IMR-90 (cell line): ENCODE data around the gene PITPNC1. TPM values are rescaled to one million over a fixed set of nuclear protein-coding genes. Genes with fewer than 3 reads are reported as not detected.

ENCODE experiments used
- ATAC-seq: fragments of 200-7000 bp; cut with Tn5 transposase; 2 replicates; pipeline ENCODE4 v1.9.1; 2020; ENCODE audit warnings: low read depth, mild to moderate bottlenecking, moderate library complexity
- BruUV-seq: library from RNA; stranded (reverse); fragments of 400-500 nt; replicated peaks from 2 replicates; lab custom pipeline; 2021; lab: Mats Ljungman, UMichigan
- CTCF ChIA-PET: fragments of 300-600 bp; formaldehyde crosslinking; extraction: SDS; loops from one replicate; lab custom pipeline; 2021; ENCODE audit warnings: antibody characterized with exemption; lab: Yijun Ruan, JAX
- POLR2A ChIA-PET: fragments of 300-600 bp; sonication (Branson Sonifier 250); formaldehyde crosslinking; loops from one replicate; lab custom pipeline; 2022; ENCODE audit warnings: antibody characterized with exemption; ENCODE audit not compliant: unreplicated experiment; lab: Charles Lee
- DNase-seq: peaks from one replicate; pipeline ENCODE4 v3.0.0; 2013
- H2AFZ ChIP-seq: replicated peaks from 2 replicates; pipeline ENCODE3; 2013; ENCODE audit warnings: low read length, mild to moderate bottlenecking; ENCODE audit not compliant: poor library complexity
- H2AK5ac ChIP-seq: 2 replicates; pipeline ENCODE4 v1.6.1; 2013; ENCODE audit warnings: low read depth, low read length, inconsistent platforms
- H2AK9ac ChIP-seq: replicated peaks from 2 replicates; pipeline ENCODE3; 2013; ENCODE audit warnings: mild to moderate bottlenecking, low read depth, low read length, moderate library complexity; ENCODE audit not compliant: poor library complexity
- H2BK120ac ChIP-seq: 2 replicates; pipeline ENCODE4 v1.6.1; 2013; ENCODE audit warnings: low read depth, low read length, inconsistent platforms
- H2BK15ac ChIP-seq: 3 replicates; pipeline ENCODE4 v1.6.1; 2013; ENCODE audit warnings: low read depth, low read length, inconsistent platforms
- H2BK20ac ChIP-seq: 2 replicates; pipeline ENCODE4 v1.6.1; 2013; ENCODE audit warnings: low read depth, mild to moderate bottlenecking, inconsistent platforms, low read length, moderate library complexity
- H2BK5ac ChIP-seq: 2 replicates; pipeline ENCODE4 v1.6.1; 2013; ENCODE audit warnings: mild to moderate bottlenecking, low read depth, low read length, inconsistent platforms; ENCODE audit not compliant: poor library complexity, severe bottlenecking
- H3K14ac ChIP-seq: replicated peaks from 2 replicates; pipeline ENCODE4 v1.6.1; 2013; ENCODE audit warnings: low read depth, low read length, inconsistent platforms
- H3K18ac ChIP-seq: 2 replicates; pipeline ENCODE4 v1.6.1; 2013; ENCODE audit warnings: low read depth, low read length, control low read depth
- H3K23ac ChIP-seq: 2 replicates; pipeline ENCODE4 v1.6.1; 2013; ENCODE audit warnings: low read depth, low read length, inconsistent platforms
- H3K27ac ChIP-seq: 2 replicates; pipeline ENCODE4 v1.5.1; 2013; ENCODE audit warnings: mild to moderate bottlenecking, control low read depth, low read length; ENCODE audit not compliant: insufficient read depth
- H3K27me3 ChIP-seq: 2 replicates; pipeline ENCODE4 v1.6.1; 2013; ENCODE audit warnings: low read length; ENCODE audit not compliant: control insufficient read depth, insufficient read depth
- H3K36me3 ChIP-seq: 2 replicates; pipeline ENCODE4 v1.6.1; 2013; ENCODE audit warnings: low read length, mixed read lengths; ENCODE audit not compliant: control insufficient read depth, insufficient read depth
- H3K4ac ChIP-seq: 2 replicates; pipeline ENCODE4 v1.6.1; 2013; ENCODE audit warnings: low read depth, low read length, inconsistent platforms
- H3K4me1 ChIP-seq: 2 replicates; pipeline ENCODE4 v1.6.1; 2013; ENCODE audit warnings: low read length, mixed read lengths; ENCODE audit not compliant: control insufficient read depth, insufficient read depth
- H3K4me2 ChIP-seq: 2 replicates; pipeline ENCODE4 v1.6.1; 2013; ENCODE audit warnings: low read depth, mild to moderate bottlenecking, control low read depth, low read length, moderate library complexity
- H3K4me3 ChIP-seq: 2 replicates; pipeline ENCODE4 v1.5.1; 2013; ENCODE audit warnings: low read depth, mild to moderate bottlenecking, control low read depth, low read length, moderate library complexity; ENCODE audit not compliant: insufficient read depth
- H3K56ac ChIP-seq: 2 replicates; pipeline ENCODE4 v1.6.1; 2013; ENCODE audit warnings: low read length, inconsistent platforms; ENCODE audit not compliant: insufficient read depth; ENCODE audit errors: extremely low read depth
- H3K79me1 ChIP-seq, 2 experiments: 2 replicates each; pipeline ENCODE4 v1.6.1; 2013; ENCODE audit warnings: low read length in 2 of 2, inconsistent platforms in 1 of 2, low read depth in 1 of 2
- H3K9ac ChIP-seq: 2 replicates; pipeline ENCODE4 v1.6.1; 2013; ENCODE audit warnings: low read depth, low read length, control low read depth
- H3K9me1 ChIP-seq: 2 replicates; pipeline ENCODE4 v1.6.1; 2013; ENCODE audit warnings: low read length, inconsistent platforms; ENCODE audit not compliant: insufficient read depth
- H3K9me3 ChIP-seq: 2 replicates; pipeline ENCODE4 v1.6.1; 2013; ENCODE audit warnings: low read length; ENCODE audit not compliant: control insufficient read depth, insufficient read depth
- H4K20me1 ChIP-seq: 2 replicates; pipeline ENCODE4 v1.6.1; 2013; ENCODE audit warnings: low read length, inconsistent platforms; ENCODE audit not compliant: insufficient read depth
- H4K5ac ChIP-seq: 2 replicates; pipeline ENCODE4 v1.6.1; 2013; ENCODE audit warnings: mild to moderate bottlenecking, low read depth, low read length, control low read depth
- H4K8ac ChIP-seq, 2 experiments: 2 replicates each; pipeline ENCODE4 v1.6.1; 2013; ENCODE audit warnings: low read depth in 2 of 2, low read length in 2 of 2, control low read depth in 1 of 2, inconsistent platforms in 1 of 2
- H4K91ac ChIP-seq: 2 replicates; pipeline ENCODE4 v1.6.1; 2013; ENCODE audit warnings: low read depth, low read length, inconsistent platforms; ENCODE audit not compliant: insufficient read depth
- BHLHE40 ChIP-seq: fragments of 150-350 bp; IDR thresholded peaks from 2 replicates; pipeline ENCODE4 v1.6.1; 2016; ENCODE audit warnings: mild to moderate bottlenecking, low read depth, low read length
- CEBPB ChIP-seq: IDR thresholded peaks from 2 replicates; pipeline ENCODE4 v1.6.1; 2012; ENCODE audit warnings: low read depth, low read length, improper control_type of control experiment
- CHD1 ChIP-seq: IDR thresholded peaks from 2 replicates; pipeline ENCODE4 v1.6.1; 2012; ENCODE audit warnings: low read depth, low read length, improper control_type of control experiment
- FOS ChIP-seq: fragments of 150-350 bp; IDR thresholded peaks from 2 replicates; pipeline ENCODE4 v1.6.1; 2016; ENCODE audit warnings: low read depth, low read length
- MAFK ChIP-seq: IDR thresholded peaks from 2 replicates; pipeline ENCODE4 v1.6.1; 2012; ENCODE audit warnings: low read depth, low read length, improper control_type of control experiment
- MAZ ChIP-seq: IDR thresholded peaks from 2 replicates; pipeline ENCODE4 v1.6.1; 2012; ENCODE audit warnings: low read depth, mild to moderate bottlenecking, low read length, improper control_type of control experiment, moderate library complexity, borderline replicate concordance
- MXI1 ChIP-seq: IDR thresholded peaks from 2 replicates; pipeline ENCODE4 v1.6.1; 2012; ENCODE audit warnings: low read depth, mild to moderate bottlenecking, low read length, moderate library complexity, borderline replicate concordance
- NFE2L2 ChIP-seq: fragments of 150-350 bp; IDR thresholded peaks from 2 replicates; pipeline ENCODE4 v1.6.1; 2016; ENCODE audit warnings: low read depth, mild to moderate bottlenecking, low read length
- POLR2A ChIP-seq: IDR thresholded peaks from 2 replicates; pipeline ENCODE4 v1.6.1; 2012; ENCODE audit warnings: mild to moderate bottlenecking, low read depth, low read length
- RAD21 ChIP-seq: IDR thresholded peaks from 2 replicates; pipeline ENCODE4 v1.6.1; 2012; ENCODE audit warnings: low read length, improper control_type of control experiment
- RCOR1 ChIP-seq: IDR thresholded peaks from 2 replicates; pipeline ENCODE4 v1.6.1; 2012; ENCODE audit warnings: mild to moderate bottlenecking, low read length, improper control_type of control experiment; ENCODE audit not compliant: insufficient replicate concordance
- RFX5 ChIP-seq: IDR thresholded peaks from 2 replicates; pipeline ENCODE4 v1.8.0; 2012; ENCODE audit warnings: low read depth, mild to moderate bottlenecking, low read length, moderate library complexity
- SMC3 ChIP-seq: fragments of 150-350 bp; IDR thresholded peaks from 2 replicates; pipeline ENCODE4 v1.6.1; 2016; ENCODE audit warnings: low read depth, mild to moderate bottlenecking, antibody characterized with exemption, low read length, moderate library complexity
- WGBS, 2 experiments: methylation state at CpG; one replicate each; pipeline versions ENCODE4 v1.1.5 to v1.1.7; 2013; ENCODE audit warnings: missing lambda C conversion rate in 2 of 2; ENCODE audit not compliant: insufficient read length in 1 of 2; ENCODE audit errors: extremely low coverage in 2 of 2; 5-methylcytosine and 5-hydroxymethylcytosine counted together
- dilution Hi-C: fragments of 300-500 bp; cut with HindIII; formaldehyde crosslinking; loops from one replicate; pipeline ENCODE4 v1.14.3; 2018; ENCODE audit warnings: low sequenced_read_pairs; ENCODE audit not compliant: unreplicated experiment
- in situ Hi-C: fragments of 300-500 bp; cut with MboI; formaldehyde crosslinking; loops from 3 replicates; pipeline ENCODE4 v1.14.3; 2019; ENCODE audit warnings: low sequenced_read_pairs, inconsistent platforms, mixed read lengths
- intact Hi-C: fragments of 100-400 bp; cut with micrococcal nuclease; formaldehyde crosslinking; loops from 2 replicates; pipeline ENCODE4 v1.10.0; 2022
- polyA plus RNA-seq, 3 experiments: library from polyadenylated mRNA; depleted of rRNA; stranded (reverse); fragments of >200 nt; gene quantifications; 2 replicates each; pipeline ENCODE4 v1.2.3, GENCODE V29; 2012; ENCODE audit warnings: low replicate concordance in 1 of 3
- total RNA-seq: library from RNA; depleted of rRNA; stranded (reverse); fragments of >200 nt; gene quantifications from 2 replicates; pipeline ENCODE4 v1.2.3, GENCODE V29; 2012
- TF ChIP-seq, protein P1 (sequence below): conservative IDR thresholded peaks from 2 replicates; pipeline ENCODE4 v1.5.1; 2012; ENCODE audit warnings: mild to moderate bottlenecking, low read depth, low read length, improper control_type of control experiment
- TF ChIP-seq, protein P2 (sequence below): fragments of 150-350 bp; IDR thresholded peaks from 2 replicates; pipeline ENCODE4 v1.6.1; 2016; ENCODE audit warnings: low read depth, mild to moderate bottlenecking, low read length, moderate library complexity, borderline replicate concordance

PITPNC1 gene
- total and polyA plus RNA-seq, 2 of the 4 experiments (the other 2 are of a cell fraction) = 4.1 TPM

- Histone ChIP-seq H2BK20ac (no peak overlapping the region), H2AK9ac (no peak overlapping the region), H3K14ac (no peak overlapping the region), H2BK120ac (no peak overlapping the region), H3K9me3 (no peaks in the 10 kb centered on the region), H4K20me1 (no peaks in the 10 kb centered on the region), H3K79me1 (peaks cover 0 to 5% of the 10 kb centered on the region in 2 experiments; a peak in 1 of 4 replicates), H3K56ac (no peak overlapping the region), H4K5ac (no peak overlapping the region), H3K18ac (no peak overlapping the region), H3K36me3 (no peaks in the 10 kb centered on the region; the same call in 1 of the 2 replicates), H2BK5ac (no peak overlapping the region), H2AFZ (no peak overlapping the region), H3K4me1 (no peaks in the 10 kb centered on the region), H3K9me1 (0 out of 2 replicates have a peak, but pooled peaks cover 6% of the 10 kb centered on the region), H3K4me2 (no peak overlapping the region), H3K9ac (no peak overlapping the region), H3K27ac (no peak overlapping the region), H2BK15ac (no peak overlapping the region), H3K4me3 (no peak overlapping the region), H3K27me3 (no peaks in the 10 kb centered on the region), H3K4ac (no peak overlapping the region), H4K8ac (no peak overlapping the region), H4K91ac (no peak overlapping the region), H2AK5ac (no peak overlapping the region), H3K23ac (no peak overlapping the region)
- in situ Hi-C loops (no loop called here), intact Hi-C loops (no loop called here), dilution Hi-C loops (no loop called here)
- TF ChIP-seq FOS (no peak), MXI1 (no peak), RFX5 (no peak), SMC3 (no peak), RAD21 (no peak), MAFK (no peak), CHD1 (no peak), CEBPB (no peak), BHLHE40 (no peak), POLR2A (no peak), RCOR1 (no peak), MAZ (no peak), NFE2L2 (no peak)
- TF ChIP-seq, protein P1, sequence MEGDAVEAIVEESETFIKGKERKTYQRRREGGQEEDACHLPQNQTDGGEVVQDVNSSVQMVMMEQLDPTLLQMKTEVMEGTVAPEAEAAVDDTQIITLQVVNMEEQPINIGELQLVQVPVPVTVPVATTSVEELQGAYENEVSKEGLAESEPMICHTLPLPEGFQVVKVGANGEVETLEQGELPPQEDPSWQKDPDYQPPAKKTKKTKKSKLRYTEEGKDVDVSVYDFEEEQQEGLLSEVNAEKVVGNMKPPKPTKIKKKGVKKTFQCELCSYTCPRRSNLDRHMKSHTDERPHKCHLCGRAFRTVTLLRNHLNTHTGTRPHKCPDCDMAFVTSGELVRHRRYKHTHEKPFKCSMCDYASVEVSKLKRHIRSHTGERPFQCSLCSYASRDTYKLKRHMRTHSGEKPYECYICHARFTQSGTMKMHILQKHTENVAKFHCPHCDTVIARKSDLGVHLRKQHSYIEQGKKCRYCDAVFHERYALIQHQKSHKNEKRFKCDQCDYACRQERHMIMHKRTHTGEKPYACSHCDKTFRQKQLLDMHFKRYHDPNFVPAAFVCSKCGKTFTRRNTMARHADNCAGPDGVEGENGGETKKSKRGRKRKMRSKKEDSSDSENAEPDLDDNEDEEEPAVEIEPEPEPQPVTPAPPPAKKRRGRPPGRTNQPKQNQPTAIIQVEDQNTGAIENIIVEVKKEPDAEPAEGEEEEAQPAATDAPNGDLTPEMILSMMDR = no peak
- TF ChIP-seq, protein P2, sequence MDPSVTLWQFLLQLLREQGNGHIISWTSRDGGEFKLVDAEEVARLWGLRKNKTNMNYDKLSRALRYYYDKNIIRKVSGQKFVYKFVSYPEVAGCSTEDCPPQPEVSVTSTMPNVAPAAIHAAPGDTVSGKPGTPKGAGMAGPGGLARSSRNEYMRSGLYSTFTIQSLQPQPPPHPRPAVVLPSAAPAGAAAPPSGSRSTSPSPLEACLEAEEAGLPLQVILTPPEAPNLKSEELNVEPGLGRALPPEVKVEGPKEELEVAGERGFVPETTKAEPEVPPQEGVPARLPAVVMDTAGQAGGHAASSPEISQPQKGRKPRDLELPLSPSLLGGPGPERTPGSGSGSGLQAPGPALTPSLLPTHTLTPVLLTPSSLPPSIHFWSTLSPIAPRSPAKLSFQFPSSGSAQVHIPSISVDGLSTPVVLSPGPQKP = no peak
- no TSS peak for BruUV-seq
- ChIA-PET POLR2A (no interaction called here), CTCF (interaction anchor here (0.6 kb wide), 1 partner anchor 26 kb away, joined by 3 read pairs; no protein-coding TSS in a partner anchor)
- ATAC-seq (no peak), DNase-seq (no peak)
- WGBS, 2 experiments = no CpG with 5 or more reads among the region's 4 CpGs
Measured at GRCh38 chr17:67573987-67574657, 197.0 kb downstream of the PITPNC1 start.
